ENCODE data around the gene RADIL.
A peak's percentile ranks its signal among the peaks of the same experiment; 100 is the strongest.

RADIL gene

DNA sequence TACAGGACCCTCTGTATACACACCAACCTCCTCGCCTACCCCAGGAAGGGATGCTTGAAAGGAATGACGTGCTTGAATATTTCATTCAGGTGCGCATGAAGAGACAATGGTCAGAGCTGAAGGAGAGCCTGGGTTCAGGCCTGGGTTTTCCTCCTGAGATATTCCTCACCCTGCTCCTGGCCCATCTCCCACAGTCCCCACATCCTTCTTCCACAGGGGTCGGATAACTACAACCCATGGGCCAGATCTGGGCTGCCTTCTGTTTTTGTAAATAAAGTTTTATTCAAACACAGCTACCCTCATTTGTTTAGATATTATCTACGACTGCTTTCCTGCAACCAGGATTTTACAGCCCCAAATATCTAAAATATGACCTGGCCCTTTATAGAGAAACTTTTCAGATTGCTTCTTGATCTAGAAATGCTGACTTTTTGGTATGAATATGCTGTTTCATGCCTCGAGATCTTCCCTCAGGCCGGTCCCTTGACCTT is 1.8 kb upstream of the RADIL start:
- no peak for DNase-seq (ENCODE audit: low read depth)
- H3K4me3 ChIP-seq (ENCODE audit: low read depth, low read length), result no peak overlapping the region

DNA sequence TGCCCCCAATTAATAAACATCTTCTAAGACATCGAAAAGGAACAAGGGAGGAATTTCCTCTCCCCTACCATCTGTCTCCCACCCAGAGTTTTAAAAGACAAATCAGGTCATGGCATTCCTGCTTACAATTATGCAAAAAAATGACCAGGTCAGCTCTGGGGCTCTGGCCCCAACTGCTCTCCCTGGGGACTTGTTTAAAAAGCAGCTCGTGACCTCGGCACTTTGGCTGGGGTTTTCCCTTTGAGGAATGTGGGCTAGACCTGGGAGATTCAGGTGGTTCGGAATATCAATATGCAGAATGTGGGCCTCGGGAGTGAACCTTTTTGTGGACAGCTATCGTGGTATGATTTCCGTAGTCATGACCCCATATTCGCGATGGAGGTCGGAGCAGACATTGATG is 648 bp upstream of the RADIL start:
- H3K4me3 ChIP-seq (ENCODE audit: low read depth, low read length), result no peak overlapping the region

DNA sequence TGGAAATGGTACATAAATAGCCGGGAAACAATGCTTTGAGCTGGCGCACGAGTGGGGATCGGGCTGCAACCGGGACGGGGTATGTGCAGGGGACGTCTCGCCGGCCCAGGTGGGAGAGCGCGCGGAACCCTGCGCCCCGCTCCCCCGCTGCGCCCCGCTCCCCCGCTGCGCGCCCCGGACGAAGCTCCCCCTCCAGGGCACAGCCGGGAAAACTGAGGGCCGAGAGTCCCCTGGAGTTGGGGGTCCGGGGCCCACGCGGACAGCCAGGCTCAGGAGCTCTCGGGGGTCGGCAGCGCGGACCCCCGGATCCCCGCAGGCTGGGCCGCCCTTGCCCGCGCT is 514 bp downstream of the RADIL start:
- peak overlapping the region; percentile 51 for H3K4me3 ChIP-seq (ENCODE audit: low read depth, low read length)
- DNase-seq (ENCODE audit: low read depth), result no peak

More for the DNA sequence above, 648 bp upstream of the RADIL start:
- DNase-seq (ENCODE audit: low read depth), result no peak

DNA sequence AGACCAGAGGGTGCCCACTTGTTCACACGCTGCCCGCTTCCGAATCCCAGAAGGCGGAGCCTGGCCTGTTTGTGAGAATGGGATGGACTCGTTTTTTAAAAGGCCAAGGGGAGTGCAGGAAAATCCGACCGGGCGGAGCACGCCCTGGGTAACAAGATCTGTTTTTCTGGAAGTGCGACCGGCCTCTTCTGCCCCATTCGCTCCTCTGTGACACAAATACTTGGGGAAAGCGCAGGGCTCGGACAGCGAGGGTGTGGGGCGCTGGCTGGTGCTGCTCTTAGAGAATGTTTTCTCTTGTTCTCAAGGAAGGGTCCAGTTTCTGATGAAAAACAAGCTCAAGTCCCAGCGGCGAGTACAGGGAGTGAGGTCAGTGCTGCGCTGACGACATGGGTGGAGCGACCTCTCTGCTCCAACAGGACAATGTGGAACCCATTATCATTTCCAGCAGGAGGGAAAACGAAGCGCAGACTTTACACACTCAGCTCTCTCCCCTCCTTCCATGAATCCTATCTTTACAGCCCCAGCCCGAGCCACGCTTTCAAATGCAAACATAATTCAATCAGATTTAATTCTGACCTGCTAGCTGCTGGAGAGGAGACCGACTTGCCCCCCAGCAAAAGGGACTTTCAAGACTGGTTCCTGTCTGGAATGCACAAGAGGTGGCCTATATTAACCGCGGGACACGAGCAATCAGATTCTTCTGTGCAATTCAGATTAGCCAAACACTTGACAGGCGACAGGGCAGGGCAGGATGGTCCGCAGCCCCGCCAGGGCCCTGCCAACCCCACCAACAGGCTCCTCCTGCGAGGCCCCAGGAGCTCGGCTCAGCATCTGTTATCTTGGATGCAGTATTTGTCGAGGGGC is 1.1 kb downstream of the RADIL start:
- peak overlapping the region; percentile 51 for H3K4me3 ChIP-seq (ENCODE audit: low read depth, low read length)
- DNase-seq (ENCODE audit: low read depth), result peak; percentile 24

DNA sequence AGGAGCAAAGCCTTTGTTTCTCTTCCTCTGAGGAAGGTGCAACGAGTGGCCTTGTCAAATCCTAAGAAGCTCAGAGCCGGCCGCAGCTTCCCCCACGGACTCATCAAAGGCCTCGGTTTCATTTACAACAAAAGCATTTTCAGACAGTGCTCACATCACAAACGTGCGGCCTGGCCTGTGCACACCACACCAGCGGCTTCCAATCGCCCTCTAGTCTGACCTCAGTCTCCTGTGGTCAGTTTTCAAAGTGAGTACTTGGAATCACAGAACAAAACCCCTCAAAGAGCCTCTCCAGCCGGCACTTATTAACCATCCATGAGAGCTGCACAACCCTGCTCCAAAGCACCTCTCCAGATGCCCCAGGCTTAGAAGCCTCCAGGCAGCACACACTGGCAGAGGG is 3.3 kb downstream of the RADIL start:
- no peak overlapping the region for H3K4me3 ChIP-seq (ENCODE audit: low read depth, low read length)
- no peak for DNase-seq (ENCODE audit: low read depth)

DNA sequence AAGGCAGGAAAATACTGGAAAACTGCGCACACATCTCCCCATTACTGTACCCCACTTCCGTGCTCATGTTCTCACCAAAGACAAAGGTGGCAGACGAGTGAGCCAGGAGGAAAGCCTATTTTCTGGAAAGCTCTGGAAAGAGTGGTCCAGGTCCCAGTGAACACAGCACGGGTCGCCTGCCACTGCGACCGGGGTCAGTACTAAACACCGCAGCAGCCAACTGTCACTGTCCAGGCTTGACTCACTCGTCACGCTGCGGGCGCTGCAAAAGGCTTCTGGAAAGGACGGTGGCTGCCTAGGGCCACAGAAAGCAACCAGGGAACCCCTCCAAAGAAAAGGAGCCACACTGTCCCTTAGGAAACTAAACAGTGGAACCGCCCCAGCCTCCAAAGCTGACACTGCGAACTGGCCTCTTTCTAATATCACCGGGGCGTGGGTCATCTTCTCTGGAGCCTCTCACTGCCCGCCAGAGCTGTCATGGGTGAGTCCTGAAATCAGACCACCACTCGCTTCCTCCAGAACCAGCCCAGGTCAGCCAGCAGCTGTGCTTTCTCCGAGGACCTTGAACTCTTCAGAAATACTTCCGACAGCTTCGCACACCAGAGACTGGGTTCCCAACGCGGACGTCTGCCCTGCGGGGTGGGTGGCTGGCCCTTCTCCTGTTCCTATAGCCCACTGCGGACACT is 4.0 kb downstream of the RADIL start:
- DNase-seq (ENCODE audit: low read depth), result no peak
- H3K4me3 ChIP-seq (ENCODE audit: low read depth, low read length), result no peak overlapping the region

DNA sequence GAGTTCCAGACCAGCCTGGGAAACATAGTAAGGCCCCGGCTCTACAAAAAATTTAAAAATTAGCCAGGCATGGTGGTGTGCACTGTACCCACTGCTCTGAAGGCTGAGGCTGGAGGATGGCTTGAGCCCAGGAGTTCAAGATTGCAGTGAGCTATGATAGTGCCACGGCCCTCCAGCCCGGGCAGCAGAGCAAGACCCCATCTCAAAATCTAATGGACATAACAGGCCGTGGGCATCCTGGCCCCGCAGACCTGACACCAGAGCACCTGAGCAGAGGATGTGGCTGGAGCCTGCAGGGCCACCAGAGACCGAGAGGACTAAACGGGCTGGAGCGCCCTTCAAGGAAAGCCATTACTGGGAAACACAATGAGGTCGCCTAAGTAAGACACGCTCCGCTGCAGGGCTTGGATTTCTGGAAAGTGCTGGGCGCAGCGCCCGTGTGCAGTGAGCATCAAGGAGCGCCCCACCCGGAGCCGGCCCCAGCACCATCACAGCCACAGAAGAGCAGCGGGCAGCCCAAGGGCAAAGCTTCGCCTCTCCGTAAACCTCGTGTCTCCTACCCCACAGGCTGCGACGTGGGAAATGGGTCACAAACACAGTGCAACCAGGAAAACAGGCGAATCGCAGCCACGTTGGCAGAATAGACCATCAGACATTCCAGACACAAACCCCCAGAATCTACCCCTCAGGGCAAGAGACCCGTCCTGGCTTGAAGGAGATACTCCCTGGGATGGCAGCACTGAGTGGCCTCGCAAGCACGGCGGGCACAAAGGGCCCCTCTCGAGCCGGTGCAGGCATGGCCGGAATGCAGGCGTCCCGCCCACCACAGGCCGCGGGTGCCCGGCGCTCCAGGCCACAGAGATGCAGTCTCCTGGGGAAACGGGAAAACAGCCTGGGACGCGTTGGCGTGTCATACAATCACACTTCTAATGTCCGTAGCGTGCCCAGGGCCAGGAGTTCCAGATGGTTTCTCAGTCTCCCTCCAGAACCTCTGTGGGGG is 4.9 kb downstream of the RADIL start:
- H3K4me3 ChIP-seq (ENCODE audit: low read depth, low read length), result no peak overlapping the region
- DNase-seq (ENCODE audit: low read depth), result no peak

DNA sequence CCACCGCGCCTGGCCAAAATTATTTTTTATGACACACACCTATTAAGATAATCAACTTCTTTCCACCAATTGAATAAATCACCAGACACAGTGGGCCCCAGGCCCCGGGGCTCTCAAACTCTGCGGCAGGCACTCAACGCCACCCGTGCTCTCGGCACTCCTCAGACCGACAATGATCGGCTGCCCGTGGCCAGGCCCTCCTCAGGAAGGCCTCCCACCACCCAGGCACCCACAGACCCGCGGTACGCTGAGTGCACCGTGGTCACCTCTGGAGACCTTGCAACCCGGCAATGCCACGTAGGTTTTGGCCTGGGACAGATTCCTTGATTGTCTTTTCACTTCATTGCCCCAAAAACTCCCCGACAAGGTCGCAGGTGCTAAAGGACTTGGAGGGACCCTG is 6.9 kb downstream of the RADIL start:
- H3K4me3 ChIP-seq (ENCODE audit: low read depth, low read length), result no peak overlapping the region
- no peak for DNase-seq (ENCODE audit: low read depth)

DNA sequence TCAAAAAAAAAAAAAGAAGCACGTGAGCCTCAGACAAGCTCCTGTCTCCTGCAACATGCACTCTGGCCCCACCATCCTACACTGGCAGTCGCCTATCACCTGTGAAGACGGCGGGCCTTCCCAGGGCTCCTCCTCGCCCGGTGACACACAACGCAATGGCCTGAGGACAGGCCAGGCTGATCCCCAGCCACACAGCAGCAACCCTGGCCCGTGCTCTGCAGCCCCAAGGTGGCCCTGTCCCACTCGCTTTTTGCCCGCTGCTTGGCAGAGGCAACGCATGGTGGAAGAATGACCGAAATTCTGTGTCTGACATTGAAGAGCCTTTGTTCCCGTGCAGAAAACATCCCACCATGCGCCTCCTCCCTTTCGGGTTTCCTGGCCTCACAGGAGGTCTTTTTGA is 8.1 kb downstream of the RADIL start:
- DNase-seq (ENCODE audit: low read depth), result no peak
- H3K4me3 ChIP-seq (ENCODE audit: low read depth, low read length), result no peak overlapping the region

DNA sequence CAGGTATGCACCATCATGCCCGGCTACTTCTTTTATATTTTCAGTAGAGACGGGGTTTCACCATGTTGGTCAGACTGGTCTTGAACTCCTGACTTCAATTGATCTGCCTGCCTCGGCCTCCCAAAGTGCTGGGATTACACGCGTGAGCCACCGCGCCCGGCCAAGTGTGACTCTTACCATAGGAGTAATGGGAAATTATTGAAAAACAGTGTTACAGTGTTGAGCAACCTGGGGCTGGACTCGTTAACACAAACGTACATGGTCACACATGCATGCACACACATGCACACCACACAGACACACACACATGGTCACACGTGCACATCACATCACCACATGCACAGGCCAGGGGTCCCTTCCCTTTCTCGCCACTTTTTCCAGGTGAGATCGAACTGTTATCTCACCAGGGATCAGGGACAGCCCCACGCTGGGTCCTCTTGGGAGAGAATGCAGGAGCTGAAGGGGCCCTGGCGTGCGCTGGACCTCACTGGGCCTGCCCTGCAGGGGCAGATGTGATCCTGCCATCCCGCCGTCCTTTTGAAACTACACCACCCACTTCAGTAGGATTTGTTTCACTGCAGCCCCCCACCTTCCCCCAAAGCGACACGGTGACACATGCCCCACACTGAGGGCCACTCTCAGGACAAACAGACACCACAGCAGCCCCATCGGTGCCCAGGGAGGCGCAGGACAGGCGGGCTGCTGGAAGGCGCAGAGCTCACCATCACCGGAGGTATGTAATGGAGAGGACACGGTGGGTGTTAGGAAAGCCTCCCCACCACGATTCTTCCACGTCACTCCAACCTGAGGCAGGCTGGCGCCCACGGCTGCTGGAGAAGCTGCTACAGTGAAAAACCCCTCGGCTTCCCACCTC is 10.2 kb downstream of the RADIL start:
- no peak overlapping the region for H3K4me3 ChIP-seq (ENCODE audit: low read depth, low read length)
- DNase-seq (ENCODE audit: low read depth), result no peak

DNA sequence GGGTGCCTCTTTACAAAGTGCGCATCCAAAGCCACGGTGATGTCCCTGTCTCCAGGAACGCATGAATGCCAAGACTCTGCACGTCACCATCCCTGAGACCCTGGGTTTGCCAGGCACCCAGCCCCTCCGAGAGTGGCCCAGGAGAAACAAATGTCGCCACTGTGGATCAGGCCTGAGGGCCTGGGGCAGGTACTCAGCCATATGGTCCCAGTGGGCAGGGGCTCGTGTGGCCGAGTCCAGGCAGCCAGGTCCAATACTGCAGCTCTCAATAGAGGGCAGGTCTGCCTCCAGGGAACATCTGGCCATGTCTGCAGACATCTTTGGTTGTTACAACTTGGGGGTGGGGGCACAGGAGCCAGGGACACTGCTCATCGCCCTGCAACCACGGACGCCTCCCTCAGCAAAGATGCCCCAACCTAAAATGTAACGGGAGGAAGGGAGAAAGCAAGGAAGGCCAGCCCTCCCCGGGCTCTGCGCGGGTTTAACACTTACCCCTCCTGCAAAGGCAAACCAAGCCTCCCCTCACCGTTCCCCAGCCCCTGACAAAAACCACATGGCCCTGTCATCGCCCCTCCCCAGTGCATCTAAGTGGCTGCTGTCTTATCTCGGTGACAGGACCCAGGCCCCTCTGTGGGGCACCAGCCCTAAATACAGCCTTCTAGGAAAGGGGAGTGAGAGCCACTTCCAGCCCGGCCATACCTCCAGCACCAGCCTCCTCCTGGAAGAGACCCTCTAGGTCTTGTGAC is 11.4 kb downstream of the RADIL start:
- no peak overlapping the region for H3K4me3 ChIP-seq (ENCODE audit: low read depth, low read length)
- DNase-seq (ENCODE audit: low read depth), result no peak

DNA sequence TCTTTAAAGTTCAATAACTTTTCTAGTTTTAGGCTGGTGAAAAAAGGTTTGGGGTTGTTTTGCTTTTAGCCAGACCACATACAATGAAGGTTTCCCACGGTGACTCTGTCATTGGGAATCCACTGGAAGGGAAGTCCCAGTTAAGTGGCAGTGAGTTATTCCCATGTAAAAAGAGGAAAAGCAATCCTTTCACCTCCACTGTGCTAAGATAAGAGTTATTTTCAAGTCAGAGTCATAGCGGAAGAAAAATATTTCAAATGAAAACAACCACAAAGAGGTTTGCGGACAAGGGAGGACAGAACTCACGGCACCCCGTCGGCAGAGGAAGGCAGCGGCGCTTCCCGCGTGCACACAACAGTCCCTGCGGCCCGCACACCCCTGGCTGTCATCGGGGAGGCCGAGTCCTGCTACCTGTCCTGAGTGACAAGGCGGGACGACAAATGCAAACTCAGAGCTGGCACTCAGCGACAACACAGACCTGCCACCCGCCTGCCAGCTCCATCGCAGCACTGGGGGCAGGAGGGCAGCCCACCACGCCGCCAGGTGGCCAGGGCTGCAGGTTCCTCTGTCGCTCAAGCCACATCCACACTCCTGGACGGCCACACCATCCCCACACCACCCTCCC is 12.3 kb downstream of the RADIL start:
- H3K4me3 ChIP-seq (ENCODE audit: low read depth, low read length), result no peak overlapping the region
- DNase-seq (ENCODE audit: low read depth), result no peak

DNA sequence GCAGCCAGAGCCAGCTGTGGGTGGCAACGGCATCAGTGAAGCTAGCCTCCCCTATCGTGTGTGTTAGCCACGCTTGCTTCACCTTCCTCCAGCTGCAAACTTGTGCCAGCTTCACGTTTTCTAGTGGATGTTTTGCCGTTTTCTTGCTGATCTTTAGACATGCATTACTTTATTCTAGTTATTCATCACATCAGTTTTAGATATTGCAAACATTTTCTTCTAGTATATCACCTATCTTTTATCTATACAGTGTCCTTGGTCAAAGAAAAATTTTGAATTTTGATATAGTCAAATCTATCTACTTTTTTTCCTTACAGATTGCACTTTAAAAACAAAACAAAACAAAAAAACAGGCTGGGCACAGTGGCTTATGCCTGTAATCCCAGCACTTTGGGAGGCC is 15.0 kb downstream of the RADIL start:
- no peak for DNase-seq (ENCODE audit: low read depth)
- no peak overlapping the region for H3K4me3 ChIP-seq (ENCODE audit: low read depth, low read length)

DNA sequence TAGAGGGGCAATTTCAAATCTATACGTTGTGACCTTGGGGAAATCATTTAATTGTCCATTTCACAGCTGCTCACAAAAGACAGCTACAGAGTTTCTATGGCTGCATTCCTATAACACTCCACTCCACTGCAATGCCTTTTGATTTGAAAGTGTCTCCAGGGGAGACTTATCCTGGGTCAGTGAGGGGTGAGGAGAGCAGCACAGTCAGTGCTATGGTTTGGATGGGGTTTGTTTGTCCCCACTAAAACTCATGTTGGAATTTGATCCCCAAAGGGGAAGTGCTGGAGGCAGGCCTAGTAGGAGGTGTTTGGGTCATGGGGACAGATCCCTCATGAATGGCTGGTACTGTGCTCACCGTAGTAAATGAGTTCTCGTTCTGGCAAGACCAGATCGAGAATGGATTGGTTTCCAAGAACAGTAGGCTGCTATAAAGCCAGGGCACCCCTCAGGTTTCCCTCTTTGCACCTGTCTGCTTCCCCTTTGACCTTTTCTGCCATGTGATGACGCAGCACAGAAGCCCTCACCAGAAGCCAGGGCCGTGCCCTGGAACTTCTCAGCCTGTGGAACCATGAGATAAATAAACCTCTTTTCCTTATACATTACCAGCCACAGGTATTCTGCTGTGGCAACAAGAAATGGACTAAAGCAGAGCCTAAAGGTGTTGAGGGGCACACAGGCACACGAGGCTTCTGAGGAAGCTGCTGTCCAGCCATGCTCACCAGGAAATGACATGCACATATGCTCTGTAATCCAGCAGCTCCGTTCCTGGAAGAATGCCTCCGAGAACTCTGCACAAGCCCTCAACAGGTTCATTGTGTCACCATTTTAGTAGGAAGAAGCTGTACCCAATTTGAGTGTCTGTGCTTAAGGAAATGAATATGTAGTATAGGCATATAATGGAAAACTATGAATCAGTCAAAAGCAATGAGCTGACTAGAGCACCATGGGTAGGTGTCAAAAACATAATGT is 16.7 kb downstream of the RADIL start:
- no peak for DNase-seq (ENCODE audit: low read depth)

DNA sequence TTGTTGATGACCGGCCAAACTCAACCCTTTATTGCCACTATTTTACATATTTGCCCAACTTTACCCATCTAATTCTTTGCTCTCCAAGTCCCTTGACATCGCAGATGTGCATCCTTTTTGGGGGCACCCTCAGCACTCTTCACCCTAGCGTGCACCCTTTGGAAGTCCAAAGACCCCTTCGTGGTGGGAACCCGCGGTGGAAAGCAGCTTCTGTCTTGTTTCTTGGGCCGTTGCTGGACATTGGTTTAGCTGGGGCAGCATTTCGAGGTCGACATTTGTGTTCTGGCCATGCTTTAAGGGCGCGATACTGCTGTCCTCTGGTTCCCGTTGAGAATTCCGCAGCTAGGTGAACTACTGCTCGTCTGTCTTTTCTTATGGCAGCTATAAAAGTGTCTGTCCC is 21.4 kb downstream of the RADIL start:
- peak overlapping the region; percentile 33 for H3K4me3 ChIP-seq (ENCODE audit: low read depth, low read length)
- no peak for DNase-seq (ENCODE audit: low read depth)

More for the DNA sequence above, 16.7 kb downstream of the RADIL start:
- H3K4me3 ChIP-seq (ENCODE audit: low read depth, low read length), result no peak overlapping the region

DNA sequence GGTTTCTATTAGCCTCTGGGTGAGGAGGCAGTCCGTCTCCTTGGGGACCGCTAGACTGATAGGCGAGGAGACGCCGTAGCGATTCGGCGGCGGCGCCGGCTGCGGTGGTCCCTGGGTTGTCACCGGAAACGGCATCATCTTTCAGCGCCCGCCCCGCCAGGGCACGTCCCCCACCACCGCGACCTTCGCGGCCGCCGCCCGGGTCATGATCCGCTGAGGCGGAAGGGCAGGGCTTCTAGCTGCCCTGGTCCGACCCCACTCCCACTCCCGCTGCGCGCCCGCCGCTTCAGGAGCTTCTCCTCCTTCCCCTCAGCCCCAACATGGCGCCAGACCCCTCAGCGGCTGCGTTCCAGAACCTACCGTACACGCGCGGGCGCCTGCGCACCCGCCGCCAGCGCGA is 21.8 kb downstream of the RADIL start, which contains the start of gene PAPOLB:
Gene PAPOLB (minus strand): TSS at position 358 of the 400 bp plus-strand sequence. CDS start 220 bp downstream, at position 138.
- DNase-seq (ENCODE audit: low read depth), result no peak
- peak within 1 kb of the TSS; percentile 33 for H3K4me3 ChIP-seq (ENCODE audit: low read depth, low read length)

Data from skeletal muscle cell (primary cell).